Left forelimb (tissue), 1 donor: ENCODE results near the gene PRR33.
A peak's percentile ranks its signal among the peaks of the same experiment; 100 is the strongest.
"Not testable (repeated sequence)": the region's sequence is repeated elsewhere in the genome, so short reads cannot be mapped to it uniquely, and the experiment has no call there.

ENCODE experiments used
- DNase-seq: peaks from one replicate; pipeline ENCODE4 v3.0.0-alpha.2; 2018; ENCODE audit warnings: low spot score

PRR33 gene

GRCh38 chr11:1875851-1876301, 15.8 kb downstream of the PRR33 start:
- not testable (repeated sequence) for DNase-seq

GRCh38 chr11:1875093-1875850, 16.4 kb downstream of the PRR33 start:
- DNase-seq = no peak

GRCh38 chr11:1874441-1875092, 17.1 kb downstream of the PRR33 start:
- DNase-seq = not testable (repeated sequence)

GRCh38 chr11:1873813-1874150, 17.9 kb downstream of the PRR33 start:
- DNase-seq = not testable (repeated sequence)

GRCh38 chr11:1873048-1873812, 18.5 kb downstream of the PRR33 start:
- DNase-seq = no peak

- DNase-seq = no peak
Measured at GRCh38 chr11:1872267-1872985, 19.3 kb downstream of the PRR33 start.

GRCh38 chr11:1871531-1871930, 20.2 kb downstream of the PRR33 start:
- no peak for DNase-seq

GRCh38 chr11:1870721-1871466, 20.8 kb downstream of the PRR33 start:
- no peak for DNase-seq

GRCh38 chr11:1870326-1870696, 21.4 kb downstream of the PRR33 start:
- DNase-seq = no peak

- no peak for DNase-seq
Measured at GRCh38 chr11:1869427-1870325, 22.0 kb downstream of the PRR33 start.

- no peak for DNase-seq
Measured at GRCh38 chr11:1868636-1869291, 22.9 kb downstream of the PRR33 start.

GRCh38 chr11:1868056-1868635, 23.5 kb downstream of the PRR33 start:
- DNase-seq = no peak

- DNase-seq = no peak
Measured at GRCh38 chr11:1867381-1867780, 24.3 kb downstream of the PRR33 start.

GRCh38 chr11:1866776-1867175, 24.9 kb downstream of the PRR33 start:
- DNase-seq = no peak

GRCh38 chr11:1866226-1866625, 25.5 kb downstream of the PRR33 start:
- no peak for DNase-seq

GRCh38 chr11:1864831-1865665, 26.6 kb downstream of the PRR33 start:
- DNase-seq = no peak

- no peak for DNase-seq
Measured at GRCh38 chr11:1864231-1864630, 27.5 kb downstream of the PRR33 start.

- DNase-seq = peak; percentile 90
Measured at GRCh38 chr11:1863352-1864216, 28.1 kb downstream of the PRR33 start.
